H1 (cell line): ENCODE measurements around the gene COL6A2. TPM values are rescaled to one million over a fixed set of nuclear protein-coding genes. Genes with fewer than 3 reads are reported as not detected.
A peak's percentile ranks its signal among the peaks of the same experiment; 100 is the strongest.

Experiments used
- CTCF ChIA-PET: fragments of 300-600 bp; sonication (Branson Sonifier 250); formaldehyde crosslinking; loops from one replicate; lab custom pipeline; 2021; ENCODE audit not compliant: partially characterized antibody; lab: Charles Lee
- POLR2A ChIA-PET: fragments of 300-600 bp; sonication (Branson Sonifier 250); formaldehyde crosslinking; loops from one replicate; lab custom pipeline; 2021; ENCODE audit warnings: inconsistent platforms; ENCODE audit not compliant: partially characterized antibody; lab: Charles Lee
- DNase-seq, 2 experiments: peaks; one replicate each; pipeline versions ENCODE4 v3.0.0 to v3.0.0-alpha.2; 2010 to 2022; ENCODE audit warnings: low spot score in 2 of 2, low read depth in 1 of 2, mixed read lengths in 1 of 2
- FAIRE-seq: peaks from 2 replicates; lab custom pipeline; 2011; peaks lifted over from hg19 to GRCh38; lab: Jason Lieb, UNC
- H2AFZ ChIP-seq: 2 replicates; pipeline ENCODE4 v1.8.1; 2012; ENCODE audit warnings: low read length, inconsistent platforms
- H2AK5ac ChIP-seq: 2 replicates; pipeline ENCODE4 v1.6.1; 2013; ENCODE audit warnings: low read depth, low read length
- H2BK120ac ChIP-seq: replicated peaks from 2 replicates; pipeline ENCODE3; 2013; ENCODE audit warnings: low read depth, low read length, inconsistent platforms
- H2BK12ac ChIP-seq: 2 replicates; pipeline ENCODE4 v1.6.1; 2013; ENCODE audit warnings: low read depth, low read length
- H2BK15ac ChIP-seq: 2 replicates; pipeline ENCODE4 v1.6.1; 2013; ENCODE audit warnings: low read length
- H2BK20ac ChIP-seq: 2 replicates; pipeline ENCODE4 v1.6.1; 2013; ENCODE audit warnings: low read length
- H2BK5ac ChIP-seq: 2 replicates; pipeline ENCODE4 v1.6.1; 2013; ENCODE audit warnings: low read depth, low read length
- H3K14ac ChIP-seq: 2 replicates; pipeline ENCODE4 v1.6.1; 2013; ENCODE audit warnings: inconsistent platforms; ENCODE audit not compliant: insufficient read length
- H3K18ac ChIP-seq: 2 replicates; pipeline ENCODE4 v1.6.1; 2013; ENCODE audit warnings: low read length; ENCODE audit errors: extremely low read depth
- H3K23ac ChIP-seq: 2 replicates; pipeline ENCODE4 v1.6.1; 2013; ENCODE audit warnings: inconsistent platforms; ENCODE audit not compliant: insufficient read length
- H3K23me2 ChIP-seq: 2 replicates; pipeline ENCODE4 v1.6.1; 2013; ENCODE audit warnings: low read depth, low read length
- H3K27ac ChIP-seq: 2 replicates; pipeline ENCODE4 v1.6.1; 2011; ENCODE audit warnings: low read depth, low read length, inconsistent platforms
- H3K27me3 ChIP-seq, 4 experiments: replicated peaks in 1 of 4; 1 replicate in 1 of 4; 2 replicates in 3 of 4; pipeline versions ENCODE4 v1.6.1 to v1.8.1; 2011 to 2013; ENCODE audit warnings: low read length in 3 of 4, mild to moderate bottlenecking in 3 of 4, inconsistent platforms in 2 of 4, mixed read lengths in 2 of 4, moderate library complexity in 1 of 4; ENCODE audit not compliant: control insufficient read depth in 3 of 4, insufficient read depth in 3 of 4; ENCODE audit errors: extremely low read depth in 1 of 4
- H3K36me3 ChIP-seq, 4 experiments: 2 replicates each; pipeline versions ENCODE4 v1.6.1 to v1.8.1; 2011 to 2013; ENCODE audit warnings: mild to moderate bottlenecking in 4 of 4, low read length in 3 of 4, moderate library complexity in 2 of 4, control low read depth in 1 of 4, inconsistent platforms in 1 of 4; ENCODE audit not compliant: insufficient read depth in 4 of 4, control insufficient read depth in 2 of 4
- H3K4ac ChIP-seq: replicated peaks from 2 replicates; pipeline ENCODE3; 2013; ENCODE audit warnings: low read length, low read depth, mixed read lengths, inconsistent platforms; ENCODE audit not compliant: insufficient read length
- H3K4me1 ChIP-seq, 4 experiments: replicated peaks in 1 of 4; 1 replicate in 1 of 4; 2 replicates in 3 of 4; pipeline versions ENCODE4 v1.6.1 to v1.8.1; 2011 to 2013; ENCODE audit warnings: low read length in 3 of 4, inconsistent platforms in 2 of 4, mixed read lengths in 1 of 4; ENCODE audit not compliant: insufficient read depth in 4 of 4, control insufficient read depth in 3 of 4
- H3K4me2 ChIP-seq, 2 experiments: 2 replicates each; pipeline versions ENCODE4 v1.6.1 to v1.8.1; 2011 to 2013; ENCODE audit warnings: low read depth in 2 of 2, low read length in 2 of 2, control low read depth in 1 of 2, inconsistent platforms in 1 of 2, mild to moderate bottlenecking in 1 of 2; ENCODE audit not compliant: insufficient read depth in 1 of 2
- H3K4me3 ChIP-seq, 4 experiments: fragments of 200-600, 300-600 bp in 1 of 4; sonication (generic), shearing (Covaris generic), sonication (Bioruptor Twin) in 1 of 4; 2 replicates each; pipeline versions ENCODE4 v1.5.1 to v1.8.1; 2011 to 2016; ENCODE audit warnings: low read length in 4 of 4, low read depth in 3 of 4, control low read depth in 2 of 4, inconsistent platforms in 2 of 4, mild to moderate bottlenecking in 2 of 4, mixed read lengths in 1 of 4, moderate library complexity in 1 of 4; ENCODE audit not compliant: insufficient read depth in 2 of 4; ENCODE audit errors: extremely low read depth in 1 of 4
- H3K56ac ChIP-seq: replicated peaks from 2 replicates; pipeline ENCODE3; 2013; ENCODE audit warnings: low read depth, mild to moderate bottlenecking, mixed read lengths, low read length, inconsistent platforms; ENCODE audit not compliant: insufficient read length
- H3K79me1 ChIP-seq: 2 replicates; pipeline ENCODE4 v1.6.1; 2013; ENCODE audit warnings: low read depth, low read length, control low read depth
- H3K79me2 ChIP-seq, 2 experiments: 2 replicates each; pipeline versions ENCODE4 v1.6.1 to v1.8.1; 2012 to 2013; ENCODE audit warnings: low read length in 2 of 2, mild to moderate bottlenecking in 2 of 2, inconsistent platforms in 1 of 2; ENCODE audit not compliant: insufficient read depth in 2 of 2, control insufficient read depth in 1 of 2
- H3K9ac ChIP-seq, 4 experiments: replicated peaks in 1 of 4; 1 replicate in 1 of 4; 2 replicates in 3 of 4; pipeline versions ENCODE4 v1.6.1 to v1.8.1; 2011 to 2013; ENCODE audit warnings: low read depth in 3 of 4, low read length in 3 of 4, control low read depth in 2 of 4, mild to moderate bottlenecking in 2 of 4, moderate library complexity in 2 of 4, inconsistent platforms in 1 of 4; ENCODE audit errors: extremely low read depth in 1 of 4
- H3K9me3 ChIP-seq, 2 experiments: 2 replicates each; pipeline versions ENCODE4 v1.6.1 to v1.8.1; 2012 to 2013; ENCODE audit warnings: mild to moderate bottlenecking in 2 of 2, moderate library complexity in 2 of 2, control low read depth in 1 of 2, inconsistent platforms in 1 of 2, low read depth in 1 of 2, low read length in 1 of 2, mixed read lengths in 1 of 2; ENCODE audit not compliant: insufficient read depth in 2 of 2
- H4K20me1 ChIP-seq, 2 experiments: replicated peaks in 1 of 2; 2 replicates each; pipeline versions ENCODE3 to v1.8.1; 2011 to 2013; ENCODE audit warnings: inconsistent platforms in 2 of 2, low read length in 2 of 2, mild to moderate bottlenecking in 1 of 2; ENCODE audit not compliant: insufficient read depth in 2 of 2, control insufficient read depth in 1 of 2
- H4K5ac ChIP-seq: 2 replicates; pipeline ENCODE4 v1.6.1; 2013; ENCODE audit warnings: low read length, low read depth, mixed read lengths, inconsistent platforms; ENCODE audit not compliant: insufficient read length
- H4K8ac ChIP-seq: 2 replicates; pipeline ENCODE4 v1.8.0; 2013; ENCODE audit warnings: mild to moderate bottlenecking, moderate library complexity, low read length, inconsistent platforms; ENCODE audit not compliant: insufficient read depth; ENCODE audit errors: extremely low read depth
- H4K91ac ChIP-seq: replicated peaks from 2 replicates; pipeline ENCODE3; 2013; ENCODE audit warnings: low read length, mixed read lengths, inconsistent platforms; ENCODE audit not compliant: insufficient read length
- BACH1 ChIP-seq: IDR thresholded peaks from 2 replicates; pipeline ENCODE4 v1.6.1; 2012; ENCODE audit warnings: low read length, improper control_type of control experiment
- CBX5 ChIP-seq: fragments of 300-800, 300-1000 bp; sonication (generic); IDR thresholded peaks from 2 replicates; pipeline ENCODE4 v1.7.1; 2016; ENCODE audit warnings: antibody characterized with exemption, low read length, low read depth
- HDAC6 ChIP-seq: IDR thresholded peaks from one replicate; pipeline ENCODE4 v1.7.1; 2012; ENCODE audit warnings: low read depth, mild to moderate bottlenecking, inconsistent platforms, low read length, moderate library complexity
- JUND ChIP-seq: IDR thresholded peaks from 2 replicates; pipeline ENCODE4 v1.6.1; 2011; ENCODE audit warnings: mild to moderate bottlenecking, improper control_type of control experiment, low read length
- MAFK ChIP-seq: IDR thresholded peaks from 2 replicates; pipeline ENCODE4 v1.6.1; 2012; ENCODE audit warnings: low read depth, mild to moderate bottlenecking, improper control_type of control experiment, low read length
- POLR2AphosphoS5 ChIP-seq: IDR thresholded peaks from 2 replicates; pipeline ENCODE4 v1.6.1; 2011; ENCODE audit warnings: low read depth, low read length
- RNF2 ChIP-seq: fragments of 200-900, 300-1000 bp; sonication (generic); IDR thresholded peaks from 2 replicates; pipeline ENCODE4 v1.7.1; 2016; ENCODE audit warnings: borderline replicate concordance, low read depth, mild to moderate bottlenecking, antibody characterized with exemption, low read length; ENCODE audit not compliant: poor library complexity, severe bottlenecking; ENCODE audit errors: missing control alignments
- SAP30 ChIP-seq: fragments of 300-600 bp; sonication (generic); IDR thresholded peaks from 2 replicates; pipeline ENCODE4 v1.7.1; 2012; ENCODE audit warnings: low read length, moderate library complexity, mild to moderate bottlenecking, inconsistent platforms; ENCODE audit not compliant: insufficient read depth, insufficient replicate concordance
- SIRT6 ChIP-seq: IDR thresholded peaks from one replicate; pipeline ENCODE4 v1.7.1; 2012; ENCODE audit warnings: low read length, inconsistent platforms
- WGBS, 2 experiments: shearing (Covaris generic) in 1 of 2; methylation state at CpG; one replicate each; pipeline versions ENCODE4 v1.1.6 to v1.1.7; 2013 to 2015; ENCODE audit warnings: low lambda C conversion rate in 2 of 2, mixed read lengths in 2 of 2, inconsistent platforms in 1 of 2, low coverage in 1 of 2, missing lambda C conversion rate in 1 of 2; ENCODE audit not compliant: insufficient replicate concordance in 2 of 2, insufficient coverage in 1 of 2, insufficient read length in 1 of 2; ENCODE audit errors: extremely low coverage in 1 of 2, missing lambda C conversion rate in 1 of 2; 5-methylcytosine and 5-hydroxymethylcytosine counted together
- polyA plus RNA-seq, 7 experiments: library from polyadenylated mRNA; depleted of rRNA in 3 of 7; stranded (reverse) in 5 of 7; unstranded in 2 of 7; fragments of >200 nt in 5 of 7; fragments of 200-250 nt in 2 of 7; gene quantifications; 1 replicate in 5 of 7; 2 replicates in 1 of 7; 4 replicates in 1 of 7; pipeline versions ENCODE4 v1.2.1 to v1.2.3, GENCODE V29; 2011 to 2013; ENCODE audit warnings: missing spikeins in 2 of 7, mixed read lengths in 2 of 7
- total RNA-seq: library from RNA; stranded (reverse); fragmentation: NEBNext Ultra II Directional; extraction: Animal tissue kit (Norgen Biotek cat#: 25700); gene quantifications from 2 replicates; pipeline ENCODE4 v1.2.1, GENCODE V29; 2021

COL6A2 gene
- total and polyA plus RNA-seq, 2 of the 8 experiments (the other 6 are each of a cell fraction or from before 2014, with no cell fraction given), result 60.1 to 62.7 TPM

GRCh38 chr21:46057710-46058241 lies 40.1 kb upstream of the COL6A2 start:
- DNase-seq (no peak), FAIRE-seq (no peak)
- Histone ChIP-seq H4K5ac (no peak overlapping the region), H3K23ac (no peak overlapping the region), H3K27ac (0 out of 2 replicates have a peak overlapping the region, but pooled peaks have one; percentile 6), H3K9me3 (peaks cover 23 to 29% of the 10 kb centered on the region in 2 experiments), H2AFZ (no peak overlapping the region), H2AK5ac (no peak overlapping the region), H3K4me3 (no peak overlapping the region), H3K4me2 (no peak overlapping the region; a peak in 1 of 4 replicates), H3K9ac (no peak overlapping the region), H3K23me2 (no peaks in the 10 kb centered on the region), H2BK20ac (peak overlapping the region; percentile 83; the same call in 1 of the 2 replicates), H4K91ac (no peak overlapping the region), H3K18ac (no peak overlapping the region), H2BK15ac (no peak overlapping the region; the same call in 1 of the 2 replicates), H2BK5ac (no peak overlapping the region), H3K27me3 (no peaks in the 10 kb centered on the region), H3K4ac (no peak overlapping the region), H4K8ac (peak overlapping the region; percentile 43; the same call in 1 of the 2 replicates), H3K4me1 (peaks cover 0 to 3% (median 2%) of the 10 kb centered on the region in 4 experiments; a peak in 4 of 7 replicates), H2BK12ac (peak overlapping the region; percentile 62; the same call in 1 of the 2 replicates), H3K14ac (no peak overlapping the region), H3K36me3 (no peaks in the 10 kb centered on the region), H2BK120ac (no peak overlapping the region), H3K79me2 (no peaks in the 10 kb centered on the region), H3K79me1 (no peaks in the 10 kb centered on the region), H4K20me1 (no peaks in the 10 kb centered on the region), H3K56ac (no peak overlapping the region)
- 91% methylated on average over 23 of the region's 23 CpGs; no CpG with 5 or more reads in 1 of the 2 experiments for WGBS, 2 experiments
- CTCF ChIA-PET, result interaction anchor here (0.5 to 1.0 kb wide), 3 partner anchors 12 to 463 kb away, joined by 3 to 5 read pairs (median 3); no protein-coding TSS in a partner anchor
- POLR2A ChIA-PET, result no interaction called here
- TF ChIP-seq HDAC6, result no peak
- TF ChIP-seq SIRT6, result no peak
- TF ChIP-seq JUND, result no peak
- no peak for TF ChIP-seq POLR2AphosphoS5
- TF ChIP-seq CBX5, result no peak
- no peak for TF ChIP-seq MAFK
- no peak for TF ChIP-seq BACH1
- TF ChIP-seq SAP30, result no peak
- TF ChIP-seq RNF2, result no peak
